HEK293 (cell line): ENCODE data around the gene FAM9A.

Experiments
- CTCF ChIP-seq: fragments of 450-650 bp; formaldehyde crosslinking; IDR thresholded peaks from 2 replicates; pipeline ENCODE4 v1.5.1; 2016; ENCODE audit warnings: missing biosample characterization, missing genetic modification characterization
- GLIS1 ChIP-seq: fragments of 450-650 bp; formaldehyde crosslinking; IDR thresholded peaks from 2 replicates; pipeline ENCODE4 v1.5.1; 2016; ENCODE audit warnings: missing biosample characterization, missing genetic modification characterization
- RBAK ChIP-seq: fragments of 450-650 bp; formaldehyde crosslinking; IDR thresholded peaks from 2 replicates; pipeline ENCODE4 v1.5.1; 2016; ENCODE audit warnings: missing biosample characterization, missing genetic modification characterization
- SCRT1 ChIP-seq: fragments of 450-650 bp; formaldehyde crosslinking; IDR thresholded peaks from 2 replicates; pipeline ENCODE4 v1.5.1; 2016; ENCODE audit warnings: missing biosample characterization, missing genetic modification characterization, borderline replicate concordance
- YY1 ChIP-seq: fragments of 450-650 bp; formaldehyde crosslinking; IDR thresholded peaks from 2 replicates; pipeline ENCODE4 v1.5.1; 2018; ENCODE audit warnings: missing biosample characterization, missing genetic modification characterization
- ZNF335 ChIP-seq: fragments of 450-650 bp; formaldehyde crosslinking; conservative IDR thresholded peaks from 2 replicates; pipeline ENCODE4 v1.5.1; 2016; ENCODE audit warnings: missing biosample characterization, missing genetic modification characterization
- ZNF707 ChIP-seq: fragments of 450-650 bp; formaldehyde crosslinking; IDR thresholded peaks from 2 replicates; pipeline ENCODE4 v1.5.1; 2016; ENCODE audit warnings: missing biosample characterization, missing genetic modification characterization

DNA sequence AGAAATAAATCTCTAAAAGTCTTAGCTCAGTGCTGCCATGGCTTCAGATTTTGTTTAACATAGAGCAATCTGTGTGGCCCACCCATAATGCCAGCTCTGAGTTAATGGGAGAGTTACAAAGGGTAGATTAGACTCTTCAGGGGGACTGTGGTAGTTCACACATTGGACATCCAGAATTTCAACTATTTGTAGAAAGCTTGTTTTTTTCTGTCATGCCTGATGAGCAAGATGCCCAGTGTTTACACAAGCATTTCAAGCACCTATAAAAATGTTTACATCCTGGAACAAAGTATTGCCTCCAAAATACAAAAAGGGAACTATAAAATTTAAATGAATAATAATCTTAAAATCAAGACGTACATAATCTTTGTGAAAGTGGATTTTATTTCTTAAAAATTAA lies 43.0 kb upstream of the FAM9A start:
- no peak for TF ChIP-seq CTCF (tag by site-specific recombination)
- TF ChIP-seq YY1 (tag by site-specific recombination): no peak
- no peak for TF ChIP-seq SCRT1 (tag by site-specific recombination)
- TF ChIP-seq ZNF335 (tag by site-specific recombination): no peak
- TF ChIP-seq RBAK (tag by site-specific recombination): no peak
- no peak for TF ChIP-seq ZNF707 (tag by site-specific recombination)
- no peak for TF ChIP-seq GLIS1 (tag by site-specific recombination)
